Smooth muscle cell of the coronary artery (primary cell): ENCODE data around the gene GLIS1. TPM values are rescaled to one million over a fixed set of nuclear protein-coding genes. Genes with fewer than 3 reads are reported as not detected.

Source experiments
- total RNA-seq: library from RNA; depleted of rRNA; stranded (reverse); fragments of >200 nt; gene quantifications from 2 replicates; pipeline ENCODE4 v1.2.3, GENCODE V29; 2014; ENCODE audit warnings: low replicate concordance

Gene GLIS1
- 0.23 and 0.30 TPM in 2 replicates for total RNA-seq

DNA sequence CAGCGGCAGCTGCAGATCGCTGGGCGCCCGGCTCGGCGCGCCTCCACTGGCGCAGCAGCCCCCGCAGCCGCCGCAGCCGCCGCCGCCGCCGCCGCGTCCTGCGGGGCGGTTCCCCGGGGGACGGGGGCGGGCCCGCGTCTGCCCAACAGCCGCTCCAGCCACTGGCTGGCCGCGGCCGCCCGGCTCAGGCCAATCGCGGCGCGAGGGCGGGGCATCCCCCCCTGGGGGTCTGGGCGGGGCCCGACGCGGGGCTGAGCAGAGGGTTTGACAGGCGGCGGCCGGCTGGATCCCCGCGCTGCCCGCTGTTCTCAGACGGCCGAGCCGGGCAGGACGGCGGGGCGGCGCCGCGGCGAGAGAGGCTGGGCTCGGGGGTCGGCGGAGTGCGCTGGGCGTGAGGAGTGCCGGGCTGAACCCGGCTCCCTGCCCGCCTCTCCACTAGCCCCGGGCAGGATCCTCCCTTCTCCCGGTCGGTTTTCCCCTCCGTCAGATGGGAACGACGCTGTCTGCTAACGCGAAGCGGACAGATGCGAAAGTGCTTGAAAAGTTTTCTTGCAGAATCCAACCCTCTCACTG lies at the start of gene GLIS1:
Gene GLIS1, minus strand, starts transcription at position 56 of the 573 bp plus-strand sequence. CDS start 1,100 bp downstream, outside the sequence.

GRCh38 chr1:53459321-53460175 lies 279.4 kb downstream of the GLIS1 start, which contains the start of gene DMRTB1:
Gene DMRTB1 (plus strand): TSS chr1:53459399. CDS start chr1:53459454, 55 bp downstream.

Other genes with a start within 250 kb of the GLIS1 start
- gene NDC1, start 99.1 kb upstream of the GLIS1 start, total RNA-seq = 5.9 and 9.3 TPM in 2 replicates
- 14.4 and 20.6 TPM in 2 replicates for gene YIPF1, start 150.6 kb upstream of the GLIS1 start, total RNA-seq
- gene DIO1, start 155.0 kb upstream of the GLIS1 start, total RNA-seq = not detected in 2 replicates
- 9.5 and 18.8 TPM in 2 replicates for gene IFT25, start 206.5 kb upstream of the GLIS1 start, total RNA-seq
- gene LRRC42, start 207.2 kb upstream of the GLIS1 start, total RNA-seq = 9.5 and 27.1 TPM in 2 replicates